ENCODE results near the gene SINHCAF. TPM values are rescaled to one million over a fixed set of nuclear protein-coding genes. Genes with fewer than 3 reads are reported as not detected.
A peak's percentile ranks its signal among the peaks of the same experiment; 100 is the strongest.

The SINHCAF gene
- total RNA-seq, 2 donors from 2014 or later: 24.4 to 34.5 TPM

DNA sequence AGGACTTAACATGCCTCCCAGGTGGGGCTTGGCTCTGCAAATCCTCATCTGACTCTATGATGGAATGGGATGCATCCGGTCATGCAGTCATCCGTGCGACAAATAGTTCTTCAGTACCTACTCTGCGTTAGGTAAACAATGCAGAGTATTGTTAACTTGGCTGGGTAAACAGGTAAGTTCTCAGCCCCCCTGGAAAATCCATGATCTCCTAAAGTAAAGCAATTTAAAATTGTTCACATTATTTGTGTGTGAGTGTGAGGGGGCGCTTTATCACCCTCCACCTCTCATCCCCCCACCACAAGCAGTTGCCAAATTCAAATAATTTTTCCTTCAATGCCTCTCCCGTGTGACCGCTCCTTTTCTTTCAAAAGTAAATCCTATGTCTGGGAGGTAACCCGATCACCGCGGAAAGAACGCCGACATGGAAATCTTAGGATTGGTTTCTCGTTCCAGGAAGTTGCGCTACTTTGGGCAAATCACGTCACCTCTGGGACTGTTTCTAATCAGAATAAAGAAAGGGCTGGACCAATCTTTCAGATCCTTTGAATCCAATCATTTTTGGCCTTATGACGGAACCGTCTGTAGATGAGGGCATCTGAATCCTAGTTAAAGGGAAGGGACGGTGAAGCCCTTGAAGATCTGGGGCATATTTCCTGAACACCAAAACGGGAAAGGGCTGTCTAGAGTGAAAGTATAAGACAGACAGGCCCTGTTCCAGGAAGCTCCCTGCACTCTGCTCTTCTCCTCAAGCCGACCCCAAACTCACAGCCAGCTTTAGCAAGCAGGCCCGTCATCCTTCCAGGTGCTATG, 44.0 kb upstream of the SINHCAF start:
- H3K4me3 ChIP-seq: no peak overlapping the region
- WGBS, 2 donors: 28 to 30% methylated on average over 20 to 21 of the region's 21 CpGs

DNA sequence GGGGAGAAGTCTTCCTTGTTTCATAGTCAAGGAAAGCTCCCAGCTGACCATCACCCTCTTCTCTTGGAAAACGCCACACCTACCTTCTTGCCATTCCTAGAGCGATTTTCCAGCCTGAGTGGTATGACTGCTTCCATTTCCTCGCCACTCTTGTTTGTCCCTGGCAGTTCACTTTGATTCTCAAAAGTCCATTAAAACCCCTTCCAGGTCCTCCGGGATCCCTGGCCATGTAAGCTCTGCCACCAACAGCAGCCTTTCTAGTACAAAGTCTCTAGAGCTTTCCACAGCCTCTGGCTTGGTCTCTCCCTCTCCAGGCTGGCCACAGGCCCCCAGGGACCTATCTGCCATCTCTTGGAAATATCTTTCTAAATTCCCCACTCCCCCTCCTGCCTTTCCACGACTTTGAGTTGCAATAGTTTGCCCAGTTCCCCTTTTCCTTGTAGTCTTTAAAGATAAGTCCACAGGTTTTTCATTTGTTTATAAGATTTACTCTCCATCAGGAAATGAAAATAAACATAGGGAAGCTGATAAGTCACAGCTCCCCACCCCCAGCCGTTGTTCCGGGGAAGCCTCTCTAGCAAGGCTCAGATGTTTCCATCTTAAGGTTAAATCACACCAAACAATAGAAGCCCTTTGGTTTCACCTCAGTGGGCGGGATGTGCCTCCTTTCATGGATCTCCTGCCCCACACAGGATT, 42.9 kb upstream of the SINHCAF start:
- WGBS, 2 donors: 36 to 53% methylated on average over 8 of the region's 8 CpGs
- no peak overlapping the region for H3K27ac ChIP-seq

More for the DNA sequence above, 44.0 kb upstream of the SINHCAF start:
- intact Hi-C loops (cut with DNase I): no loop called here
- H3K27ac ChIP-seq: peak overlapping the region in 3 of 4 donors; percentile 53 to 72 (median 53)
- H3K4me1 ChIP-seq: peaks cover 7% of the 10 kb centered on the region
- ATAC-seq: peak; percentile 90
- peak; percentile 60 to 75 (median 68) for DNase-seq
- no peaks in the 10 kb centered on the region for H3K27me3 ChIP-seq
- no peaks in the 10 kb centered on the region for H3K9me3 ChIP-seq
- no peaks in the 10 kb centered on the region for H3K36me3 ChIP-seq (replicated peaks in 1 of 2; ENCODE audit: insufficient read depth in 1 of 2, low read depth in 2 of 2)
- peak in 2 of 3 donors; percentile 16 to 40 for TF ChIP-seq POLR2A (IDR thresholded peaks at IDR 0.05)
- TF ChIP-seq, protein P1, sequence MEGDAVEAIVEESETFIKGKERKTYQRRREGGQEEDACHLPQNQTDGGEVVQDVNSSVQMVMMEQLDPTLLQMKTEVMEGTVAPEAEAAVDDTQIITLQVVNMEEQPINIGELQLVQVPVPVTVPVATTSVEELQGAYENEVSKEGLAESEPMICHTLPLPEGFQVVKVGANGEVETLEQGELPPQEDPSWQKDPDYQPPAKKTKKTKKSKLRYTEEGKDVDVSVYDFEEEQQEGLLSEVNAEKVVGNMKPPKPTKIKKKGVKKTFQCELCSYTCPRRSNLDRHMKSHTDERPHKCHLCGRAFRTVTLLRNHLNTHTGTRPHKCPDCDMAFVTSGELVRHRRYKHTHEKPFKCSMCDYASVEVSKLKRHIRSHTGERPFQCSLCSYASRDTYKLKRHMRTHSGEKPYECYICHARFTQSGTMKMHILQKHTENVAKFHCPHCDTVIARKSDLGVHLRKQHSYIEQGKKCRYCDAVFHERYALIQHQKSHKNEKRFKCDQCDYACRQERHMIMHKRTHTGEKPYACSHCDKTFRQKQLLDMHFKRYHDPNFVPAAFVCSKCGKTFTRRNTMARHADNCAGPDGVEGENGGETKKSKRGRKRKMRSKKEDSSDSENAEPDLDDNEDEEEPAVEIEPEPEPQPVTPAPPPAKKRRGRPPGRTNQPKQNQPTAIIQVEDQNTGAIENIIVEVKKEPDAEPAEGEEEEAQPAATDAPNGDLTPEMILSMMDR (IDR thresholded peaks at IDR 0.05): no peak

DNA sequence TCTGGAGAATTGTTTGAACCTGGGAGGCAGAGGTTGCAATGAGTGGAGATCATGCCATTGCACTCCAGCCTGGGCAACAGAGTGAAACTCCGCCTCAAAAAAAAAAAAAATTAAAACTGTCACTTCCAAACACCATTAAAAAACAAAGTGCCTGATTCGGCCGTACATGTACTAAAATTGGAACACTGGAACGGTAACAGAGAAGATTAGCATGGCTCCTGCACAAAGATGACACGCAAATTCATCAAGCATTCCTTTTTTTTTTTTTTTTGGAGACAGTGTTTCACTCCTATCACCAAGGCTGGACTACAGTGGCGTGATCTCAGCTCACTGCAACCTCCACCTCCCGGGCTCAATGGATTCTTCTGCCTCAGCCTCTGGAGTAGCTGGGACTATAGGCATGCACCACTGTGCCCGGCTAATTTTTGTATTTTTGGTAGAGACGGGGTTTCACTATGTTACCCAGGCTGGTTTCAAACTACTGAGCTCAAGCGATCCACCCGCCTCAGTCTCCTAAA, 40.2 kb upstream of the SINHCAF start:
- WGBS, 2 donors: 83 to 86% methylated on average over 11 of the region's 11 CpGs

More for the DNA sequence above, 42.9 kb upstream of the SINHCAF start:
- Histone ChIP-seq H3K9me3 (no peaks in the 10 kb centered on the region), H3K4me3 (no peak overlapping the region), H3K27me3 (no peaks in the 10 kb centered on the region), H3K4me1 (peaks cover 7% of the 10 kb centered on the region), H3K36me3 (replicated peaks in 1 of 2; ENCODE audit: insufficient read depth in 1 of 2, low read depth in 2 of 2) (no peaks in the 10 kb centered on the region)
- intact Hi-C loops (cut with DNase I): no loop called here
- no peak for ATAC-seq
- DNase-seq: no peak
- TF ChIP-seq, protein P1 (IDR thresholded peaks at IDR 0.05): no peak
- TF ChIP-seq POLR2A (IDR thresholded peaks at IDR 0.05): no peak

DNA sequence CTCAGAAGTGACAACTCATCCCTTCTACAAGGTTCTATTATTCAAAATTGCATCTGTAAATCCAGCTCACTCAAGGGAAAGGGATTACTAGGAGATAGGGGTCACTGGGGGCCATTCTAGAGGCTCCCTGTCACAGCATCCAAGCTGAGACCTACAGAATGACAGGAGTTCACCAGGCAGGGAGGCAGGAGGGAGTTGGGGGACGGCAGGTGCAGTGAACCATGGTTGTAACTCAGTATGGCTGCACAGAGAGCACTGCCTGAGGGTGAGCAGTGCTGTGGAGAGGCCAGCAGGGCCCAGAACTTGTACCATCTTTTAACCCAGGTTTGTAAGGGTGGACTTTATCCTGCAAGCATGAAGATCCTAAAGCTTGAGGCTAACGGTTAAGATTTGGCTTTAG, 37.9 kb upstream of the SINHCAF start:
- DNase-seq (no peak), ATAC-seq (no peak)
- Histone ChIP-seq H3K27me3 (no peaks in the 10 kb centered on the region), H3K9me3 (no peaks in the 10 kb centered on the region), H3K36me3 (replicated peaks in 1 of 2; ENCODE audit: insufficient read depth in 1 of 2, low read depth in 2 of 2) (no peaks in the 10 kb centered on the region), H3K4me1 (no peaks in the 10 kb centered on the region), H3K4me3 (no peak overlapping the region), H3K27ac (no peak overlapping the region)
- intact Hi-C loops (cut with DNase I): no loop called here
- WGBS, 2 donors: 60 to 92% methylated on average over 1 to 2 of the region's 2 CpGs
- TF ChIP-seq, protein P1 (IDR thresholded peaks at IDR 0.05): no peak
- no peak for TF ChIP-seq POLR2A (IDR thresholded peaks at IDR 0.05)

More for the DNA sequence above, 40.2 kb upstream of the SINHCAF start:
- ATAC-seq (no peak), DNase-seq (no peak)
- Histone ChIP-seq H3K4me3 (no peak overlapping the region), H3K36me3 (replicated peaks in 1 of 2; ENCODE audit: insufficient read depth in 1 of 2, low read depth in 2 of 2) (no peaks in the 10 kb centered on the region), H3K27me3 (no peaks in the 10 kb centered on the region), H3K9me3 (no peaks in the 10 kb centered on the region), H3K27ac (no peak overlapping the region), H3K4me1 (peaks cover 7% of the 10 kb centered on the region)
- TF ChIP-seq POLR2A (IDR thresholded peaks at IDR 0.05): no peak
- TF ChIP-seq, protein P1 (IDR thresholded peaks at IDR 0.05): no peak
- intact Hi-C loops (cut with DNase I): no loop called here
